Cardiac fibroblast (primary cell): Measurements from ENCODE around the gene COIL.
A peak's percentile ranks its signal among the peaks of the same experiment; 100 is the strongest.

Source experiments
- DNase-seq, 2 donors: peaks; one replicate each; pipeline versions ENCODE4 v3.0.0 to v3.0.0-alpha.2; 2010; ENCODE audit warnings: low read depth in 2 of 2
- H3K4me3 ChIP-seq, 2 donors: replicated peaks in 1 of 2; 1 replicate in 1 of 2; 2 replicates in 1 of 2; pipeline ENCODE4 v1.5.1; 2011; ENCODE audit warnings: low read depth in 2 of 2, low read length in 2 of 2, mild to moderate bottlenecking in 2 of 2, moderate library complexity in 1 of 2
- CTCF ChIP-seq: IDR thresholded peaks from one replicate; pipeline ENCODE4 v1.5.1; 2011; ENCODE audit warnings: low read depth, mild to moderate bottlenecking, low read length, inconsistent platforms

Gene COIL

GRCh38 chr17:56917559-56918296, 43.1 kb downstream of the COIL start:
- H3K4me3 ChIP-seq: no peak overlapping the region
- peak in 1 of 2 donors; percentile 77 for DNase-seq
- no peak for TF ChIP-seq CTCF

- TF ChIP-seq CTCF: no peak
- peak in 1 of 2 donors; percentile 53 for DNase-seq
- H3K4me3 ChIP-seq: peak overlapping the region; percentile 90 to 98
Observed at GRCh38 chr17:56914581-56915273, 46.1 kb downstream of the COIL start.

- peak; percentile 86 to 90 for DNase-seq
- TF ChIP-seq CTCF: no peak
Observed at GRCh38 chr17:56913867-56914580, 46.8 kb downstream of the COIL start, which contains the start of gene TRIM25. Gene TRIM25, minus strand, starts transcription at chr17:56914049. Its CDS starts 61 bp downstream, at chr17:56913988.

GRCh38 chr17:56913353-56913866, 47.4 kb downstream of the COIL start:
- no peak for TF ChIP-seq CTCF
- DNase-seq: peak in 1 of 2 donors; percentile 19
- peak overlapping the region; percentile 90 to 98 for H3K4me3 ChIP-seq

More at GRCh38 chr17:56913867-56914580, 46.8 kb downstream of the COIL start, which contains the start of gene TRIM25:
- H3K4me3 ChIP-seq: peak within 1 kb of the TSS; percentile 90 to 98

- H3K4me3 ChIP-seq: peak overlapping the region; percentile 90 to 98
- TF ChIP-seq CTCF: no peak
- DNase-seq: no peak
Observed at GRCh38 chr17:56913000-56913311, 47.9 kb downstream of the COIL start.

GRCh38 chr17:56912105-56912999, 48.5 kb downstream of the COIL start:
- H3K4me3 ChIP-seq: peak overlapping the region; percentile 90 to 98
- DNase-seq: peak in 1 of 2 donors; percentile 22
- no peak for TF ChIP-seq CTCF
